Nephron progenitor cell (in vitro differentiated cells): ENCODE results near the gene ATG2A.

Source experiments
- DNase-seq: peaks from one replicate; pipeline ENCODE4 v3.0.0; 2021
- H3K27ac Mint-ChIP-seq: 2 replicates; pipeline ENCODE4 v1.8.0; 2021; ENCODE audit warnings: mild to moderate bottlenecking, moderate library complexity, mixed read lengths
- H3K27me3 Mint-ChIP-seq: 2 replicates; pipeline ENCODE4 v1.8.0; 2021; ENCODE audit warnings: mild to moderate bottlenecking, low read depth, mixed read lengths; ENCODE audit not compliant: poor library complexity
- H3K36me3 Mint-ChIP-seq: 2 replicates; pipeline ENCODE4 v1.8.0; 2021; ENCODE audit warnings: low read depth, mixed read lengths
- H3K4me1 Mint-ChIP-seq: 2 replicates; pipeline ENCODE4 v1.8.0; 2021; ENCODE audit warnings: mixed read lengths
- H3K4me3 Mint-ChIP-seq: 2 replicates; pipeline ENCODE4 v1.8.0; 2021; ENCODE audit warnings: mild to moderate bottlenecking, moderate library complexity, mixed read lengths
- H3K9me3 Mint-ChIP-seq: 2 replicates; pipeline ENCODE4 v1.8.0; 2021; ENCODE audit warnings: mild to moderate bottlenecking, moderate library complexity, mixed read lengths
- TF ChIP-seq, protein P1 (sequence below): fragments of 200-600 bp; sonication (generic); IDR thresholded peaks from 2 replicates; pipeline ENCODE4 v1.5.0; 2021; ENCODE audit warnings: antibody characterized with exemption

ATG2A gene

DNA sequence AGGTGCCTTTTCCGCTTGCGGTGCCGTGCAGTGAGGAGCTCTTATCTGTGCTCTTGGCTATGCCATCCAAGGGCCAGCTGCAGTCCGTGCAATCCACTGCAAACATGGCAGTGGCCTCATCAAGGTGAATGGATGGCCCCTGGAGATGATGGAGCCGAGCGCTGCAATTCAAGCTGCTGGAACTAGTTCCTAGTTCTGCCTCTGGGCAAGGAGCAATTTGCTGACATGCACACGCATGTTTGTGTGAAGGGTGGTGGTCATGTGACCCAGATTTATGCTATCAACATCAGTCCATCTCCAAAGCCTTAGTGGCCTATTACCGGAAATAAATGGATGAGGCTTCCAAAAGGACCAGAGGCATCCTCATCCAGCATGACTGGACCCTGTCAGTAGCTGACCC lies 35.5 kb downstream of the ATG2A start:
- no peak overlapping the region for H3K4me3 Mint-ChIP-seq
- no peak overlapping the region for H3K27ac Mint-ChIP-seq
- H3K36me3 Mint-ChIP-seq: no peaks in the 10 kb centered on the region
- H3K27me3 Mint-ChIP-seq: peaks cover 18% of the 10 kb centered on the region
- no peak for DNase-seq
- H3K4me1 Mint-ChIP-seq: peaks cover 49% of the 10 kb centered on the region
- TF ChIP-seq, protein P1, sequence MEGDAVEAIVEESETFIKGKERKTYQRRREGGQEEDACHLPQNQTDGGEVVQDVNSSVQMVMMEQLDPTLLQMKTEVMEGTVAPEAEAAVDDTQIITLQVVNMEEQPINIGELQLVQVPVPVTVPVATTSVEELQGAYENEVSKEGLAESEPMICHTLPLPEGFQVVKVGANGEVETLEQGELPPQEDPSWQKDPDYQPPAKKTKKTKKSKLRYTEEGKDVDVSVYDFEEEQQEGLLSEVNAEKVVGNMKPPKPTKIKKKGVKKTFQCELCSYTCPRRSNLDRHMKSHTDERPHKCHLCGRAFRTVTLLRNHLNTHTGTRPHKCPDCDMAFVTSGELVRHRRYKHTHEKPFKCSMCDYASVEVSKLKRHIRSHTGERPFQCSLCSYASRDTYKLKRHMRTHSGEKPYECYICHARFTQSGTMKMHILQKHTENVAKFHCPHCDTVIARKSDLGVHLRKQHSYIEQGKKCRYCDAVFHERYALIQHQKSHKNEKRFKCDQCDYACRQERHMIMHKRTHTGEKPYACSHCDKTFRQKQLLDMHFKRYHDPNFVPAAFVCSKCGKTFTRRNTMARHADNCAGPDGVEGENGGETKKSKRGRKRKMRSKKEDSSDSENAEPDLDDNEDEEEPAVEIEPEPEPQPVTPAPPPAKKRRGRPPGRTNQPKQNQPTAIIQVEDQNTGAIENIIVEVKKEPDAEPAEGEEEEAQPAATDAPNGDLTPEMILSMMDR: no peak
- H3K9me3 Mint-ChIP-seq: no peaks in the 10 kb centered on the region

DNA sequence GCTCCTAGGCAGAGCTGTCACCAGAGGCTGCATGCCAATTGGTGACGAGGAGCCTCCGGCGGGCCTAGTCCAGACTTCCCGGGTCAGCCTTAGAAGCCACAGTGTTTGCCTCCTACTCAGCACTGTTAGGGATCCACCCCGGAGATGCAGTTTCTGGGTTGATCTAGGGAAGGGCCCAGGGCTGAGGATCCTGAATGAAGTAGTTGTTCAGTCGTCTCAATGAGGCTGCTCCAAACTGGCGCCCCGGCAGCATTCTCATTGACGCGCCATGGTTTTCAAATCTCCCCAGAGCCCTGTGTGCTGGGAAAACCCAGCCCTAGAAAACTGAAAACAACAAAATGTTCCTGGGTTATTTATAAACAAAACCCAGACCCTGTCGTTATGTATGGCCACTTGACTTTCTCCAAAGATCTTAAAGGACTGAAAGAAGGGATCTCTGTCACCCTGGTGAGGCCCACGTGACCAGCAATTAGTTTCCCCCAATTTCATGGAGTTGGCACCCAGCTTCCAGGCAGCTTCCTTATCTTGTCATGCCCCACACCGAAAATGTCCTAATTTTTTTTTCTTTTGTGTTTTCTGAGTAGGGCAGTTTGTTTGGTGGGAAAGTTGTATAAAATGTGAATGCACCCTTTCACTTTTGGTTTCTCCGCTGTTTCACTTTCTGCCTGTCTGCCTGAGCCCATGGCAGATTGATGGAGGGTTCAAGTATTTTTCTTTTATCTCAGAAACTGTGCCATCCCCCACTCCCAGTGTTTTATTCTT lies 36.6 kb downstream of the ATG2A start:
- H3K27ac Mint-ChIP-seq: no peak overlapping the region
- no peaks in the 10 kb centered on the region for H3K36me3 Mint-ChIP-seq
- no peaks in the 10 kb centered on the region for H3K9me3 Mint-ChIP-seq
- H3K4me3 Mint-ChIP-seq: peak overlapping the region; percentile 95
- no peak for DNase-seq
- H3K4me1 Mint-ChIP-seq: peaks cover 59% of the 10 kb centered on the region
- TF ChIP-seq, protein P1: no peak
- peaks cover 20% of the 10 kb centered on the region for H3K27me3 Mint-ChIP-seq

DNA sequence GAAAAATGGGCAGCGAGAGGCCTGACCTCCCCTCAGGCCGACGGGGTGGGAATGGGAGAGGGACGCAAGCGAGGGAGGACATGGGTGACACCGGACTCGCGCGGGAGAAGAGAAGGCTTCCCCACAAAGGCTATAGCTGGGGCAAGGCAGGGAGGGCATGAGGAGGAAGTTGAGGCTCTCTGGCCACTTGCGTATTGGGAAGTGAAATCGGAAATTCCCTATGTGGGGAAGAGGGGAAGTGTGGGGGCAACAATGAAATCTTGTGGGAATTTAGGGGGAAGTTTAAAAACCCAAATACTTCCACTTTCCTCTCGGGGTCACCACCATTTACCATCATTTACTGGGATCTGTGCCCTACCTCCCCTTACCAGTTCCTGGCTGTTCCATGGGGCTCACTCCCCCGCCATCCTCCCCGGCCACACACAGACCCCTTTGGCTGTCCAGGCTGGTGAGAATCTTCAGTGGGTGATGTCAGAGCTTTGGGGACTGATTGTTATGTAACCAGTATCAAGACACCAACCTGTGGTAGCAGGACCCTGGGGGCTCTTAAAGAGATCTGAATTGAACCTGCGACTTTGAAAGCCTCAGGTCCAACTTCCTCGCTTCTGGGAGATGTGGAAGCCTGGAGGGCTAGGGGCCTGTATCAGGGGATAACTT lies 37.6 kb downstream of the ATG2A start:
- Mint-ChIP-seq H3K36me3 (peaks cover 5% of the 10 kb centered on the region), H3K9me3 (no peaks in the 10 kb centered on the region), H3K4me1 (peaks cover 69% of the 10 kb centered on the region), H3K27ac (peak overlapping the region; percentile 96), H3K27me3 (peaks cover 20% of the 10 kb centered on the region), H3K4me3 (peak overlapping the region; percentile 95)
- DNase-seq: no peak
- TF ChIP-seq, protein P1: no peak

DNA sequence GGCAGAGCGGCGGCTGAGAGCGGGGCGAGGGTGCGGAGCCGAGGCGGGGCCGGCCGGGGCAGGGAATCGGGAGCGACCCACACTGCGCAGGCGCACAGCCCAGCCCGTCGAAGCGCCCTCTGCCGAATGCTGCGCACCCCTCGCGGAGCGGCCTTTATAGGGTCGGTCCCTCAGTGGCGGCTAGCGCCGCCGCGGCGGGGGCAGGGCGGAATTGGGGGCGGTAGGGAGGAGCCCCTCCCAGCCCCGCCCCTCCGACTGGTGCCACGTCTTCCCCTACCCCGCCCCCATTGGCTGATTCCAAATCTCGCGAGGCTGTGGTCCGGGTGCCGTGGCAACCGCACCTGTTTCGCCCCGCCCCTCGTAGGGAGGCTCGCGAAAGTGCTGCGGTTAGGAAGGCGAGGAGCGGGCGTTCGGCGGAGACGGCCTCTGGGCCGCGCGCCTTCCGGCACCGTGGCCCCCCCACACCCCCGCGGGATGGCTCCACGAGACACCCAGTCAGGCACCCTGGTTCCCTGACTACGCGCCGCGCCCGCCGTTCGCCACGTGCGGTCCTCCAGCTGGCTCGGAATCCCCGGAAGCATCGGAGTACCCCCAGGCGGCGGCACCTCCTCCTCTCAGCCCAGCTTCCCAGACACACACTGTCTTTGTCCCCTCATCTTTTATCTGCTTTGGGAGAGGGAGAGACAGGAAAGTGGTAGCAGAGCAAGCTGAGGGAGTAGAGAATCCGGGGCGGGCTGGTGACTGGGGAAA lies 38.3 kb downstream of the ATG2A start, which contains the start of gene EHD1:
Gene EHD1 (minus strand): TSS at position 128 of the 750 bp plus-strand sequence. CDS start 157 bp downstream, outside the sequence.
- Mint-ChIP-seq H3K9me3 (no peaks in the 10 kb centered on the region), H3K27ac (peak within 1 kb of the TSS; percentile 96), H3K27me3 (peaks cover 14% of the 10 kb centered on the region), H3K4me3 (peak within 1 kb of the TSS; percentile 95), H3K36me3 (peaks cover 8% of the 10 kb centered on the region), H3K4me1 (peaks cover 65% of the 10 kb centered on the region)
- TF ChIP-seq, protein P1: peak; percentile 21
- DNase-seq: peak; percentile 100

DNA sequence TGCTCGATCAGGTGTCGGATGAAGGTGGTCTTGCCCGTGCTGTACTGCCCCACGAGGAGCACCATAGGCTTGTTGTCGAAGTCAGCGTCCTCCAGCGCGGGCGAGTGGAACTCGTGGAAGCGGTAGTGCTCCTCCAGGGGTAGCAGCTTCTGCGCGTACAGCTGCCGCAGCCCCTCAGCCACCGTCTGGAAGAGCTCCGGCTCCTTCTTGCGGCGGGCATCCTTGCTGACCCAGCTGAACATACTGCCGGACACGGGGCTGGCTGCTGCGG lies 38.9 kb downstream of the ATG2A start:
- TF ChIP-seq, protein P1: no peak
- peaks cover 12% of the 10 kb centered on the region for H3K36me3 Mint-ChIP-seq
- no peak overlapping the region for H3K27ac Mint-ChIP-seq
- peak overlapping the region; percentile 94 for H3K4me3 Mint-ChIP-seq
- no peaks in the 10 kb centered on the region for H3K9me3 Mint-ChIP-seq
- DNase-seq: no peak
- peaks cover 14% of the 10 kb centered on the region for H3K27me3 Mint-ChIP-seq
- peaks cover 68% of the 10 kb centered on the region for H3K4me1 Mint-ChIP-seq
